GM12874 (cell line): ENCODE data around the gene ADAMTSL1.

Source experiments
- CTCF ChIP-seq: IDR thresholded peaks from 2 replicates; pipeline ENCODE4 v1.5.1; 2011; ENCODE audit warnings: low read depth, mild to moderate bottlenecking, control low read depth, low read length, moderate library complexity; ENCODE audit not compliant: insufficient read depth

The ADAMTSL1 gene

GRCh38 chr9:18482371-18482770 is 8.4 kb downstream of the ADAMTSL1 start:
- no peak for TF ChIP-seq CTCF

- no peak for TF ChIP-seq CTCF
Measured at GRCh38 chr9:18485714-18486113, 11.8 kb downstream of the ADAMTSL1 start.

GRCh38 chr9:18487611-18488010 is 13.7 kb downstream of the ADAMTSL1 start:
- no peak for TF ChIP-seq CTCF

GRCh38 chr9:18488886-18489285 is 14.9 kb downstream of the ADAMTSL1 start:
- no peak for TF ChIP-seq CTCF

- TF ChIP-seq CTCF, result no peak
Measured at GRCh38 chr9:18489861-18490260, 15.9 kb downstream of the ADAMTSL1 start.

- TF ChIP-seq CTCF, result no peak
Measured at GRCh38 chr9:18490641-18491370, 16.9 kb downstream of the ADAMTSL1 start.

- no peak for TF ChIP-seq CTCF
Measured at GRCh38 chr9:18492612-18493011, 18.7 kb downstream of the ADAMTSL1 start.

- TF ChIP-seq CTCF, result no peak
Measured at GRCh38 chr9:18493451-18493993, 19.6 kb downstream of the ADAMTSL1 start.
